ENCODE results near the gene TMEM258.

GRCh38 chr11:61762223-61762615 is 30.2 kb downstream of the TMEM258 start:
- no peak for TF ChIP-seq CTCF (IDR thresholded peaks at IDR 0.05; ENCODE audit: low read depth, low read length, missing input control)
- TF ChIP-seq MAX (IDR thresholded peaks at IDR 0.05) = no peak
- no peak for TF ChIP-seq JUND (IDR thresholded peaks at IDR 0.05)
- TF ChIP-seq NR2F2 (IDR thresholded peaks at IDR 0.05) = no peak
- no peak for TF ChIP-seq SP1 (IDR thresholded peaks at IDR 0.05)
- no peak for TF ChIP-seq EGR1 (IDR thresholded peaks at IDR 0.05; ENCODE audit: low read depth in 2 of 2)
- no peak for TF ChIP-seq RAD21 (IDR thresholded peaks at IDR 0.05)
- TF ChIP-seq ATF3 (IDR thresholded peaks at IDR 0.05) = no peak
- no peak for TF ChIP-seq TAF1 (conservative IDR thresholded peaks at IDR 0.05)
- no peak for TF ChIP-seq FOXA1 (IDR thresholded peaks at IDR 0.05)
- TF ChIP-seq REST (IDR thresholded peaks at IDR 0.05) = no peak
- TF ChIP-seq GABPA (IDR thresholded peaks at IDR 0.05 in 1 of 2, conservative IDR thresholded peaks at IDR 0.05 in 1 of 2) = no peak
- TF ChIP-seq YY1 (IDR thresholded peaks at IDR 0.05) = no peak
- no peak for TF ChIP-seq ZBTB33 (IDR thresholded peaks at IDR 0.05)
